NCI-H82 treated with DMSO at 0.1 percent for 48 hours (cell line): ENCODE results near the gene KRT79.

Experiments used
- DNase-seq: peaks from one replicate; lab custom pipeline; 2025; ENCODE audit not compliant: unreplicated experiment; lab: John Stamatoyannopoulos, UW

Gene KRT79

GRCh38 chr12:52791271-52792184 lies 42.6 kb downstream of the KRT79 start:
- no peak for DNase-seq

GRCh38 chr12:52790427-52791270 lies 43.5 kb downstream of the KRT79 start:
- DNase-seq, result no peak

GRCh38 chr12:52789637-52790426 lies 44.3 kb downstream of the KRT79 start:
- DNase-seq, result no peak

GRCh38 chr12:52788876-52789636 lies 45.1 kb downstream of the KRT79 start:
- no peak for DNase-seq

- no peak for DNase-seq
These were observed 45.8 kb downstream of the KRT79 start for GRCh38 chr12:52788192-52788875.

GRCh38 chr12:52787324-52788191 lies 46.6 kb downstream of the KRT79 start:
- no peak for DNase-seq

- DNase-seq, result no peak
These were observed 49.2 kb downstream of the KRT79 start for GRCh38 chr12:52784909-52785308.

GRCh38 chr12:52783563-52784316 lies 50.4 kb downstream of the KRT79 start:
- no peak for DNase-seq

GRCh38 chr12:52782502-52782901 lies 51.6 kb downstream of the KRT79 start:
- DNase-seq, result no peak

- DNase-seq, result no peak
These were observed 52.6 kb downstream of the KRT79 start for GRCh38 chr12:52781399-52782082.

- DNase-seq, result no peak
These were observed 54.2 kb downstream of the KRT79 start for GRCh38 chr12:52779914-52780313.

- no peak for DNase-seq
These were observed 55.3 kb downstream of the KRT79 start for GRCh38 chr12:52778833-52779232.

- no peak for DNase-seq
These were observed 56.5 kb downstream of the KRT79 start for GRCh38 chr12:52777566-52777965.

- DNase-seq, result no peak
These were observed 57.2 kb downstream of the KRT79 start, which contains the start of gene KRT76 for GRCh38 chr12:52776913-52777395. Gene KRT76, minus strand, starts transcription at chr12:52777345. Its CDS starts 54 bp downstream, at chr12:52777291.

GRCh38 chr12:52776435-52776834 lies 57.7 kb downstream of the KRT79 start:
- DNase-seq, result no peak

GRCh38 chr12:52774629-52775250 lies 59.4 kb downstream of the KRT79 start:
- no peak for DNase-seq

GRCh38 chr12:52772772-52773171 lies 61.3 kb downstream of the KRT79 start:
- no peak for DNase-seq
